Measurements from ENCODE around the gene XG. TPM values are rescaled to one million over a fixed set of nuclear protein-coding genes. Genes with fewer than 3 reads are reported as not detected.

XG gene
- total RNA-seq, 1 experiment from 2014 or later = 1.0 TPM

DNA sequence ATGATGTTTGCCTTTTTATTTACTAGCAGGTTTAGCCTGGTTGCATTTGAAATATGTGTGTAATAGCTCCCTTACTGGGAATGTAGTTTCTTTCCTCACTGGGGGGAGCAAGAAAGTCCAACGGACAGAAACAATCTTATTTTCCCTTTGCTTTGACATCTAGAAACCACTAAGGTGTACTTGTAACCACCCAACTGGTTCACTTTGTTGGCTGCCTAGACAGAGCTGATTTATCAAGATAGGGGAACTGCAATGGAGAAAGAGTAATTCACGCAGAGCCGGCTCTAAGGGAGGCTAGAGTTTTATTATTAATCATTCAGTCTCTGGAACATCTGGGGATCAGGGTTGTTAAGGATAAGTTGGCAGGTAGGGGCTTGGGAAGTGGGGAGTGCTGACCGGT is 30.3 kb downstream of the XG start (continued):
- TF ChIP-seq STAT6 (CRISPR knock-in tag; conservative IDR thresholded peaks at IDR 0.05; ENCODE audit: low read depth) (no peak), ZNF263 (CRISPR knock-in tag; IDR thresholded peaks at IDR 0.05; ENCODE audit: low read depth) (no peak)

DNA sequence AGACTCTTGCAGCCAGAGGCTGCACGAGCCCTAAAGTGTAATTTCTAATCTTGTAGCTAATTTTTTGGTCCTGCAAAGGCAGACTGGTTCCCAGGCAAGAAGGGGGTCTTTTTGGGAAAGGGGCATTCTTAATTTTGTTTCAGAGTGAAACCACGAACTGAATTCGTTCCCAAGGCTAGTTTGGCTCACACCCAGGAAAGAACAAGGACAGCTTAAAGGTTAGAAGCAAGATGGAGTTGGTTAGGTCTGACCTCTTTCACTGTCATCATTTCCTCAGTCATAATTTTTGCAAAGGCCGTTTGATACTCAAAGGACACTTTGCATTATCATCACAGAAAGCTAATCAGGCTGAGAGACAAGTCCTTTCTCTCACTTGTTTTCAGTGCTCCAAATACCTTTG is 30.9 kb downstream of the XG start:
- CTCF ChIA-PET = no interaction called here

GRCh38 chrX:2784026-2784425 is 32.2 kb downstream of the XG start:
- Mint-ChIP-seq H3K9me3 (no peaks in the 10 kb centered on the region), H3K27me3 (ENCODE audit: low read depth) (no peaks in the 10 kb centered on the region), H3K4me1 (peaks cover 63% of the 10 kb centered on the region), H3K36me3 (no peaks in the 10 kb centered on the region), H3K4me3 (no peak overlapping the region), H3K27ac (no peak overlapping the region)
- no peak for TF ChIP-seq SOX15 (CRISPR knock-in tag; IDR thresholded peaks at IDR 0.05)
- no peak for TF ChIP-seq SP1 (CRISPR knock-in tag; conservative IDR thresholded peaks at IDR 0.05)
- TF ChIP-seq NR3C1 (CRISPR knock-in tag; conservative IDR thresholded peaks at IDR 0.05; ENCODE audit: low read depth) = no peak
- TF ChIP-seq, protein P1, sequence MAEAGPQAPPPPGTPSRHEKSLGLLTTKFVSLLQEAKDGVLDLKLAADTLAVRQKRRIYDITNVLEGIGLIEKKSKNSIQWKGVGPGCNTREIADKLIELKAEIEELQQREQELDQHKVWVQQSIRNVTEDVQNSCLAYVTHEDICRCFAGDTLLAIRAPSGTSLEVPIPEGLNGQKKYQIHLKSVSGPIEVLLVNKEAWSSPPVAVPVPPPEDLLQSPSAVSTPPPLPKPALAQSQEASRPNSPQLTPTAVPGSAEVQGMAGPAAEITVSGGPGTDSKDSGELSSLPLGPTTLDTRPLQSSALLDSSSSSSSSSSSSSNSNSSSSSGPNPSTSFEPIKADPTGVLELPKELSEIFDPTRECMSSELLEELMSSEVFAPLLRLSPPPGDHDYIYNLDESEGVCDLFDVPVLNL (CRISPR knock-in tag; IDR thresholded peaks at IDR 0.05; ENCODE audit: borderline replicate concordance, low read depth) = no peak
- TF ChIP-seq, protein P2, sequence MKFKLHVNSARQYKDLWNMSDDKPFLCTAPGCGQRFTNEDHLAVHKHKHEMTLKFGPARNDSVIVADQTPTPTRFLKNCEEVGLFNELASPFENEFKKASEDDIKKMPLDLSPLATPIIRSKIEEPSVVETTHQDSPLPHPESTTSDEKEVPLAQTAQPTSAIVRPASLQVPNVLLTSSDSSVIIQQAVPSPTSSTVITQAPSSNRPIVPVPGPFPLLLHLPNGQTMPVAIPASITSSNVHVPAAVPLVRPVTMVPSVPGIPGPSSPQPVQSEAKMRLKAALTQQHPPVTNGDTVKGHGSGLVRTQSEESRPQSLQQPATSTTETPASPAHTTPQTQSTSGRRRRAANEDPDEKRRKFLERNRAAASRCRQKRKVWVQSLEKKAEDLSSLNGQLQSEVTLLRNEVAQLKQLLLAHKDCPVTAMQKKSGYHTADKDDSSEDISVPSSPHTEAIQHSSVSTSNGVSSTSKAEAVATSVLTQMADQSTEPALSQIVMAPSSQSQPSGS (CRISPR knock-in tag; IDR thresholded peaks at IDR 0.05; ENCODE audit: borderline replicate concordance, low read depth) = no peak
- TF ChIP-seq KAT7 (CRISPR knock-in tag; IDR thresholded peaks at IDR 0.05; ENCODE audit: borderline replicate concordance) = no peak
- TF ChIP-seq CTCF (IDR thresholded peaks at IDR 0.05) = no peak
- no peak for TF ChIP-seq SMAD3 (CRISPR knock-in tag; IDR thresholded peaks at IDR 0.05; ENCODE audit: borderline replicate concordance)
- no peak for TF ChIP-seq JUN (CRISPR knock-in tag; IDR thresholded peaks at IDR 0.05)
- ChIA-PET POLR2A (no interaction called here), CTCF (no interaction called here)
- DNase-seq (ENCODE audit: low spot score) (no peak), ATAC-seq (no peak)

More for the DNA sequence above, 30.9 kb downstream of the XG start:
- no peaks in the 10 kb centered on the region for H3K9me3 Mint-ChIP-seq
- peak overlapping the region; percentile 98 for H3K27ac Mint-ChIP-seq
- H3K36me3 Mint-ChIP-seq = no peaks in the 10 kb centered on the region
- POLR2A ChIA-PET = no interaction called here
- TF ChIP-seq SMAD3 (CRISPR knock-in tag; IDR thresholded peaks at IDR 0.05; ENCODE audit: borderline replicate concordance) (no peak), ZNF671 (CRISPR knock-in tag; IDR thresholded peaks at IDR 0.05) (no peak), ELF4 (CRISPR knock-in tag; IDR thresholded peaks at IDR 0.05; ENCODE audit: low read depth) (no peak), ERG (CRISPR knock-in tag; IDR thresholded peaks at IDR 0.05) (no peak), ZNF396 (CRISPR knock-in tag; IDR thresholded peaks at IDR 0.05; ENCODE audit: borderline replicate concordance) (no peak), RELA (CRISPR knock-in tag; IDR thresholded peaks at IDR 0.05; ENCODE audit: borderline replicate concordance) (no peak)
- TF ChIP-seq, protein P3, sequence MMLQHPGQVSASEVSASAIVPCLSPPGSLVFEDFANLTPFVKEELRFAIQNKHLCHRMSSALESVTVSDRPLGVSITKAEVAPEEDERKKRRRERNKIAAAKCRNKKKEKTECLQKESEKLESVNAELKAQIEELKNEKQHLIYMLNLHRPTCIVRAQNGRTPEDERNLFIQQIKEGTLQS (CRISPR knock-in tag; conservative IDR thresholded peaks at IDR 0.05) = no peak
- TF ChIP-seq, protein P1 (CRISPR knock-in tag; IDR thresholded peaks at IDR 0.05; ENCODE audit: borderline replicate concordance, low read depth) = no peak
- TF ChIP-seq, protein P4, sequence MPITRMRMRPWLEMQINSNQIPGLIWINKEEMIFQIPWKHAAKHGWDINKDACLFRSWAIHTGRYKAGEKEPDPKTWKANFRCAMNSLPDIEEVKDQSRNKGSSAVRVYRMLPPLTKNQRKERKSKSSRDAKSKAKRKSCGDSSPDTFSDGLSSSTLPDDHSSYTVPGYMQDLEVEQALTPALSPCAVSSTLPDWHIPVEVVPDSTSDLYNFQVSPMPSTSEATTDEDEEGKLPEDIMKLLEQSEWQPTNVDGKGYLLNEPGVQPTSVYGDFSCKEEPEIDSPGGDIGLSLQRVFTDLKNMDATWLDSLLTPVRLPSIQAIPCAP (CRISPR knock-in tag; IDR thresholded peaks at IDR 0.05) = no peak
- H3K4me3 Mint-ChIP-seq = no peak overlapping the region
- ATAC-seq (no peak), DNase-seq (ENCODE audit: low spot score) (no peak)
- no peaks in the 10 kb centered on the region for H3K27me3 Mint-ChIP-seq (ENCODE audit: low read depth)
- peaks cover 72% of the 10 kb centered on the region for H3K4me1 Mint-ChIP-seq
